K562 (cell line): ENCODE measurements around the gene HIGD1C. TPM values are rescaled to one million over a fixed set of nuclear protein-coding genes. Genes with fewer than 3 reads are reported as not detected.

Experiments used
- ASH1L ChIP-seq: fragments of 450-650 bp; IDR thresholded peaks from 2 replicates; pipeline ENCODE4 v1.6.1; 2018; ENCODE audit warnings: borderline replicate concordance, mild to moderate bottlenecking, low read depth; ENCODE audit not compliant: partially characterized antibody
- ATF3 ChIP-seq, 2 experiments: fragments of 450-650 bp in 1 of 2; sonication (generic) in 1 of 2; formaldehyde crosslinking in 1 of 2; IDR thresholded peaks in 1 of 2; conservative IDR thresholded peaks in 1 of 2; 2 replicates each; pipeline versions ENCODE4 v1.6.1 to v1.8.1; 2016 to 2023; ENCODE audit warnings: mild to moderate bottlenecking in 2 of 2, moderate library complexity in 2 of 2, inconsistent platforms in 1 of 2, missing genetic modification reagents in 1 of 2
- BRCA1 ChIP-seq, 2 experiments: fragments of 450-650 bp in 1 of 2; sonication (generic) in 1 of 2; formaldehyde crosslinking in 1 of 2; IDR thresholded peaks; 2 replicates each; pipeline versions ENCODE4 v1.5.0 to v1.6.1; 2017 to 2020; ENCODE audit warnings: mild to moderate bottlenecking in 1 of 2, missing genetic modification reagents in 1 of 2
- CBX3 ChIP-seq, 2 experiments: IDR thresholded peaks; 1 replicate in 1 of 2; 2 replicates in 1 of 2; pipeline ENCODE4 v1.6.1; 2012; ENCODE audit warnings: inconsistent platforms in 2 of 2, low read length in 2 of 2, borderline replicate concordance in 1 of 2, control low read depth in 1 of 2
- DACH1 ChIP-seq: fragments of 450-650 bp; IDR thresholded peaks from 2 replicates; pipeline ENCODE4 v1.6.1; 2018; ENCODE audit not compliant: partially characterized antibody
- ELF4 ChIP-seq: fragments of 450-650 bp; formaldehyde crosslinking; IDR thresholded peaks from 2 replicates; pipeline ENCODE4 v1.4.0; 2022; ENCODE audit warnings: missing genetic modification characterization
- ETV5 ChIP-seq: sonication (generic); formaldehyde crosslinking; IDR thresholded peaks from 2 replicates; pipeline ENCODE4 v1.4.0; 2020; ENCODE audit warnings: low read depth, mild to moderate bottlenecking, missing genetic modification reagents
- FOXJ3 ChIP-seq: sonication (generic); formaldehyde crosslinking; IDR thresholded peaks from 2 replicates; pipeline ENCODE4 v1.4.0; 2020; ENCODE audit warnings: mild to moderate bottlenecking, missing genetic modification reagents
- JUNB ChIP-seq: fragments of 450-650 bp; formaldehyde crosslinking; conservative IDR thresholded peaks from 2 replicates; pipeline ENCODE4 v1.4.0; 2020; ENCODE audit warnings: mild to moderate bottlenecking
- MAFF ChIP-seq: IDR thresholded peaks from 2 replicates; pipeline ENCODE4 v1.6.1; 2012; ENCODE audit warnings: low read length, improper control_type of control experiment
- MIER1 ChIP-seq: fragments of 450-650 bp; IDR thresholded peaks from 2 replicates; pipeline ENCODE4 v1.6.1; 2016; ENCODE audit warnings: antibody characterized with exemption, mild to moderate bottlenecking, low read depth
- NFE2 ChIP-seq: IDR thresholded peaks from 2 replicates; pipeline ENCODE4 v1.6.1; 2014; ENCODE audit warnings: antibody characterized with exemption, low read depth
- NFRKB ChIP-seq: fragments of 450-650 bp; IDR thresholded peaks from 2 replicates; pipeline ENCODE4 v1.6.1; 2016; ENCODE audit warnings: low read depth
- PREB ChIP-seq: sonication (generic); formaldehyde crosslinking; IDR thresholded peaks from 2 replicates; pipeline ENCODE4 v1.8.1; 2023; ENCODE audit warnings: mild to moderate bottlenecking, missing genetic modification reagents
- RFX1 ChIP-seq: fragments of 450-650 bp; IDR thresholded peaks from 2 replicates; pipeline ENCODE4 v1.6.1; 2016; ENCODE audit warnings: mild to moderate bottlenecking, moderate library complexity
- SMAD1 ChIP-seq: fragments of 150-350 bp; IDR thresholded peaks from 2 replicates; pipeline ENCODE4 v1.6.1; 2014; ENCODE audit warnings: low read length, low read depth; ENCODE audit not compliant: partially characterized antibody
- TEAD1 ChIP-seq, 2 experiments: fragments of 450-650 bp in 1 of 2; sonication (generic) in 1 of 2; formaldehyde crosslinking; IDR thresholded peaks; 2 replicates each; pipeline versions ENCODE4 v1.4.0 to v1.8.0; 2020 to 2022; ENCODE audit warnings: mild to moderate bottlenecking in 2 of 2, missing genetic modification reagents in 1 of 2
- ZBED1 ChIP-seq: IDR thresholded peaks from 2 replicates; pipeline ENCODE4 v1.6.1; 2014
- ZNF347 ChIP-seq: fragments of 450-650 bp; formaldehyde crosslinking; IDR thresholded peaks from 2 replicates; pipeline ENCODE4 v1.4.0; 2020; ENCODE audit warnings: low read depth, mild to moderate bottlenecking, moderate library complexity
- polyA plus RNA-seq, 8 experiments: library from polyadenylated mRNA; depleted of rRNA in 4 of 8; stranded (reverse) in 5 of 8; unstranded in 3 of 8; fragments of >200 nt; fragmentation: Nextera tagmentation in 2 of 8; fragmentation: Illumina TruSeq in 1 of 8; extraction: Ambion mirVana in 2 of 8; extraction: Trizol in 1 of 8; gene quantifications; 2 replicates each; pipeline versions ENCODE4 v1.2.1 to v1.2.3, GENCODE V29; 2011 to 2014; ENCODE audit warnings: inconsistent platforms in 1 of 8, missing spikeins in 1 of 8
- total RNA-seq, 7 experiments: library from RNA; depleted of rRNA in 6 of 7; stranded (reverse); fragments of >200 nt in 6 of 7; fragmentation: Illumina TruSeq in 2 of 7; extraction: Trizol in 2 of 7; gene quantifications; 2 replicates each; pipeline versions ENCODE4 v1.2.1 to v1.2.3, GENCODE V29; 2011 to 2021; ENCODE audit warnings: low replicate concordance in 1 of 7
- TF ChIP-seq, protein P1 (sequence below): fragments of 250-450 bp; sonication (Bioruptor Pico); IDR thresholded peaks from 2 replicates; pipeline ENCODE4 v1.5.0; 2021; ENCODE audit warnings: mild to moderate bottlenecking, moderate library complexity

Gene HIGD1C
- total and polyA plus RNA-seq, 9 of the 15 experiments (the other 6 are each of a cell fraction or from before 2014, with no cell fraction given), result not detected

GRCh38 chr12:50924439-50925341 is 27.7 kb upstream of the HIGD1C start (continued):
- no peak for TF ChIP-seq ATF3 (IDR thresholded peaks at IDR 0.05)
- TF ChIP-seq ATF3 (CRISPR knock-in tag; conservative IDR thresholded peaks at IDR 0.05), result 0 out of 2 replicates have a peak, but pooled peaks have one; percentile 28
- TF ChIP-seq NFRKB, result no peak; the same call in 1 of the 2 replicates
- no peak for TF ChIP-seq FOXJ3 (CRISPR knock-in tag)
- TF ChIP-seq DACH1, result peak; percentile 55
- TF ChIP-seq, protein P1, sequence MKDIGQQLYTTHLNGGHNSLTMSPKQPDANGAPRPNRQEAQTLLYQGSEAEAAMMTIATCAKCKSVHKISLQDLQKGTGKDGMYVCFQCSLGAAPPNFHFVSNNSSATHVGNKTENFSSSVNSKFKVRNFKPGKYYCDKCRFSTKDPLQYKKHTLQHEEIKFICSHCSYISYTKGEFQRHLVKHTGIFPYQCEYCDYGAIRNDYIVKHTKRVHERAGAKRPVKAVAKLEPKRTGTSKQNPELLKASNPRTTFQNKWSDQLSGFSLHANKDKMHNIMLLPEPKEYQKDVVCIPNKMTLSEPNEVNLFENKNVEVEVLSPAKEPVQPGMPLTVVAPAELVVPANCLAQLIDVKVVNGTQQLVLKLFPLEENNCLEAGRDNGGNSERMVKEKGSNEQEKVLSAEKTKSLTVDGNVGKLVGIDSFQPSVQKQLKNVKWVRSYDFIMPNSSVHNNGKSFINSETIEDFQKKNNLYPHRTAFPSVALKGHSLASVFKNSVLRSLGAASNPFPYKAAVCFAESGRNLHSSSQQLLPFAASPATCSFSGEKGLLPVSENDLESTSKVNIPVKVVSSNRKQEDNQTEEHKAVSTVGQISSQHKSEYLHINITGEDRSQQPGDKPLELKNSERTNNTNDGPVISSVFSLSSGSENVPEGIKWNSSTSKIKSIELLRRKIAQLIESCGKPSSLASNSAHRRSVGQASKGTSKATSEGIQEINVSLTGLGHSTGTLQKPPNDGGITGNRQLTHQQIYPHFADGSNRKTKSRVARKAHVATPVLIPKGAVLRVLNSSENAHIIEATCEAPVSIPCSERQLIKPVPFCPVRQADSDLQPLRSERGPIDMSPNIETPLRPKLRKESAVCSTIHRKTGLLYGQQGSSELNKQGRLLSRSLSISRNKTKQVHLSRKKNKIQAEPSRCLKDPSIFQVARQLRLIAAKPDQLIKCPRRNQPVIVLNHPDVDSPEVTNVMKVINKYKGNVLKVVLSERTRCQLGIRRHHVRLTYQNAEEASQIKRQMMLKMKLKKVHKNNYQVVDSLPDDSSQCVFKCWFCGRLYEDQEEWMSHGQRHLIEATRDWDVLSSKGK (CRISPR knock-in tag), result no peak
- 0 out of 2 replicates have a peak, but pooled peaks have one; percentile 42 for TF ChIP-seq NFE2
- peak; percentile 46 for TF ChIP-seq SMAD1
- TF ChIP-seq TEAD1 (CRISPR knock-in tag; IDR thresholded peaks at IDR 0.05), result no peak
- TF ChIP-seq RFX1, result no peak
- no peak for TF ChIP-seq ZBED1
- TF ChIP-seq JUNB (CRISPR knock-in tag), result no peak
- TF ChIP-seq BRCA1 (IDR thresholded peaks at IDR 0.05), result no peak
- TF ChIP-seq BRCA1 (CRISPR knock-in tag; IDR thresholded peaks at IDR 0.05), result no peak
- peak; percentile 13; the same call in 1 of the 2 replicates for TF ChIP-seq MAFF
- no peak for TF ChIP-seq PREB (CRISPR knock-in tag)
- TF ChIP-seq ETV5, result no peak
- no peak for TF ChIP-seq ASH1L
- no peak for TF ChIP-seq CBX3 (IDR thresholded peaks at IDR 0.05; ENCODE audit: borderline replicate concordance in 1 of 2, low read length in 2 of 2)
- no peak for TF ChIP-seq MIER1
- TF ChIP-seq ELF4 (CRISPR knock-in tag), result no peak
- TF ChIP-seq ZNF347 (CRISPR knock-in tag), result no peak
